HG02970 (cell line): ENCODE measurements around the gene TMEM126B.
A peak's percentile ranks its signal among the peaks of the same experiment; 100 is the strongest.
"Not testable (repeated sequence)": the region's sequence is repeated elsewhere in the genome, so short reads cannot be mapped to it uniquely, and the experiment has no call there.

ENCODE experiments used
- ATAC-seq: cut with Tn5 transposase; IDR thresholded peaks from one replicate; pipeline ENCODE4 v1.9.1; 2021; ENCODE audit warnings: mild to moderate bottlenecking, moderate library complexity, moderate number of reproducible peaks; ENCODE audit not compliant: unreplicated experiment, low FRiP score

TMEM126B gene

DNA sequence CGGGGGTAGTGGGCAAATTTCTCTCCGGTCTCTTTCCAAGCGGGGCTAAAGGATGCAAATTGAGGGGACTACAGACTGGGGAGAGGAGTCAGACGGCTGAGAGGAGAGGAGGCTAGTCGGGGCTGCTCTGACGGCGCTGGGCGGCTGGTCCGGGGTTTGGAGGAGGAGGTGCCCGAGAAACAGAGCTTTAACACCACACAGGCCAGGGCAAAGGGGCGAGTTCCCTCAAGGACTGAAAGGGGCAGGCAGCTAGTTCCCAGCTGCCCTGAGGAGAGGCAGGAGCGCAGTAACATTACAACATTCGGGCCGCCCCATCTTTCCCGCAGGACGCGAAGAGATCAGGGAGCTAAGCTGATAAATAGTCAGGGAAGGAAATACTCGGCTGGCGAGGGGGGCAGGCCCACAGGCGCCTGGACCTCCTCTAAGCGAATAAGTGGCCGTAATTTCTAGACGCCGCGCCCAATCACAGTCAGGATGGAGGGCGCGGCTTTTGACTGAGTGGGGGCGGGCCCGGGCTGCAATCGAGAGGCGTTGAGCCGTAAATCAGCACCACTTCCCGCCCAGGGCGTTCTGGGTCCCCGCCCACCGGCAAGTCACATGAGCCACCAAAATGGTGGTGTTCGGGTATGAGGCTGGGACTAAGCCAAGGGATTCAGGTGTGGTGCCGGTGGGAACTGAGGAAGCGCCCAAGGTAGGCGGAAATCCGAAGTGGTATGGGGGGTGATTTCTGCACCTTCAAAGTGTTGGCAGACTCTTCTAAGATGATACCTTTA is at the start of gene TMEM126B:
TSS of gene TMEM126B (plus strand) at position 596 of the 773 bp plus-strand sequence. CDS start at position 611, 15 bp downstream.
- ATAC-seq: peak; percentile 100

DNA sequence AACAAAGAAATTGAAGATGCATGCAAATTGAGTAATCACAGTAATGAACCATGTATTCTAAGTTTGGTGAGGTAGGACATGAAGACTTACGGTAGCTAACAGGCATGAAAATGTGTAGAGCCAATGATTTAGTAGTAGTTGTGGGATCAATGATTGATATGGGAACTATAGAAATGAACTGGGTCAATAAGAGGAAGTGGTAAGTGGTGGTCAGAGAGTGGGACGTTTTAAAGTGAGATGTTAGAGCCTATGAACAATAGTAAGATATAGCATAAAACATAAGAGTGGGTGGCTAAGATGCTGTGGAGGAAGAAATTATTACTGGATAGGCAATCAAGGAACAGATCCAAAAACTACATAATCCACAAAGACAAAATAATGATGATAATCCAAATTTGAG is 46.3 kb upstream of the TMEM126B start:
- no peak for ATAC-seq

DNA sequence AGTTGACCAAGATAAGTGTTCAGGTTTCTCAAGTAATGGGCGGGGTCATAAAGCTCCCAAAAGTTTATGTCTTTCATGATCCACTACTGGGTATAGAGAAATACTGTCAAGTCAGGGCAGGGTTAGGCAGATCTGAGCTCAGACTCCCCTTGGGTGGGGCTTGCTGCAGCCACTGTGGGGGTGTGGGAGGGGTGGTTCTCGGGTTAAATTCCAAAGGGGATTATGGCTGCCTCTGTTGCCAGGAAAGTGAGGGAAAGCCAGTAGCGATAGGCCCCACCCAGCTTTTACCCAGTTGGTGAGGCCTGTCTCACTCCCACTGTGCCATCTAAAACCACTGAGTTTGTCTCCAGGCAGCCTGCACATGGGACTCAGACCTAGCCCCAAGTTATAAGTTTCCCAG is 39.0 kb upstream of the TMEM126B start:
- no peak for ATAC-seq

DNA sequence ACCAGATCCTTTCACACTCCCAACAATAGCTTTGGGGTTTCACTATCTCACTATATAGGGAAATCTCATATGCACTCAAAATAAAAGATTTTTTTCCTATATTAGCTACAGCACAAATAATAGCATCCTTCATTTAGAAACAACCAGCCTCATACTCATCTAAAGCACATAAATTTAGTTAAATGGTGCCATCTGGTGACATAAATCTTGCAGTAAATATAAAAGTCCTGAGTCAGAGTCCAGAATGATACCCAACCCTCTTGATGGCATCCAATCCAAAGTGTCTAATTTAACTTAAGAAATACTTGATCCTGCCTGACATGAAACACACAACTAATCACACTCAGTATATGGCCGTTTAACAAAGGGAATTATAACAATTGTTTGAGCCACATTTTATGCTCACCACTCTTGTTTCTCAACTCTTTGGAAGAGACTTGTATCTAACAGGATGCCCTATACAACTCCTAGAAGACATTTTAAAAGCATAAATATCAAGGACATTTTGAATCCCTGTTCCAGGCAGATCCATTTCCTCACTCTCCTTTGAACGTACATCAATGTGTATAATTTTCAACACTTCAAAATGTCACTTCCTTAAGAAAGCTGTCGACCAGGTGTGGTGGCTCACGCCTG is 37.4 kb upstream of the TMEM126B start:
- ATAC-seq: no peak

DNA sequence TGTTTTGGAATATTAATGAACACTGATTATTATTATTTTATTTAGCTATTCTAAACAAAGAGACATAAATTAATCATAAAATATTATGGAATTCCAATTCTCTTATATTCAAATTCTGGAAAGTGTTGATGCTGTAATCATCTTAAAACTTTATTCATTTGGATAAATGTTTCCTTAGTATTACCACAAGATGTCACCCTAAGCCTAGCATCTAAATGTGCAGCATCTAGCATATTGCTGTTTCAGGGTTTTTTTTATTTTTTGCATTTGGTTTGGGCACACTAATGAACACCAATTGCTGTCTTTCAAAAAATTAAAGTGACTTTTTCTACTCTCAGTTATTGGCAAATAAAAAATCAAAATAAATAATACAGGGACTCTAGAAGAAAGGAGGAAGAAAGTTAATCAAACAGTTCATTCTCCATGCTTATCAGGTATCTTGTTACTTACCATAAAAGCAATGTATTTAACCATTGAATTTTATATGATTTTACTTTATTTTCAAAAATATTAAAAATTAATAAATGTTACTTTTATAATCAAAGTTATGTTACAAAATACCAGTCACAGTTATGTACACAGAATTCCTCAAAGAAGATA is 33.0 kb upstream of the TMEM126B start:
- no peak for ATAC-seq

DNA sequence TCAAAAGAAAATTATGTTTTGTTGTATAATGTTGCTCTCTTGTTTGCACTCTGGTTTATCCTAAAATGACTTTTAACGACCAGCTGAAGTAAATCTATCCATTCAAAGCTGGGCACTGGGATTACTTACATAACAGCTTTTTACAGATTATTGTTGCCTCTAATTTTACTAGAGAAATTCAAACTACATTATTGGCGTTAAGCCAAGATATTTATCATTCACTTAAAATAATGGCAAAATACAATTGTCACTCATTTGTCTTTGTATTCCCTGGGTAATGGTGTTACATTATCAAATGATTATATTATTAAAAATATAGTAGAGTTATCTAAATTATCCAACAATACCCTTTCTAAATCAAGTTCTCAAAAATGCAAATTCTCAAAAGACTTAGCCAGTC is 31.5 kb upstream of the TMEM126B start:
- no peak for ATAC-seq

DNA sequence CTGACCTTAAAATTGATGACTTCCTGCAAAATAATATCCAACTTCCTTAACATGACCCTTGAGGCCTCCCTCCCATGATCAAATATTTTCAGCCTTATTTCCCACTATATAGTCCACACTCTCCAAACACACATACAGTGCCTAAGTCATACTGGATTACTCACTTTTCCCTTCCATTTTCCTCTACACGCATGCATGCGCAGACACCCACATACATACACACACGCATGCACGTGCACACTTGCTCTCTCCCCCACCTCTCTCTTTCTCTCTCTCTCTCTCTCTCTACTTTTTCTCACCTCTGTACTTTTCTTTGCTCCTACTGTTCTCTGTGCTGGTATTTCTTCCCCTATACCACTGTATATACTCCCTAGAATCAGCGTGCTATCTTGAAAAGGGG is 29.3 kb upstream of the TMEM126B start:
- ATAC-seq: no peak

DNA sequence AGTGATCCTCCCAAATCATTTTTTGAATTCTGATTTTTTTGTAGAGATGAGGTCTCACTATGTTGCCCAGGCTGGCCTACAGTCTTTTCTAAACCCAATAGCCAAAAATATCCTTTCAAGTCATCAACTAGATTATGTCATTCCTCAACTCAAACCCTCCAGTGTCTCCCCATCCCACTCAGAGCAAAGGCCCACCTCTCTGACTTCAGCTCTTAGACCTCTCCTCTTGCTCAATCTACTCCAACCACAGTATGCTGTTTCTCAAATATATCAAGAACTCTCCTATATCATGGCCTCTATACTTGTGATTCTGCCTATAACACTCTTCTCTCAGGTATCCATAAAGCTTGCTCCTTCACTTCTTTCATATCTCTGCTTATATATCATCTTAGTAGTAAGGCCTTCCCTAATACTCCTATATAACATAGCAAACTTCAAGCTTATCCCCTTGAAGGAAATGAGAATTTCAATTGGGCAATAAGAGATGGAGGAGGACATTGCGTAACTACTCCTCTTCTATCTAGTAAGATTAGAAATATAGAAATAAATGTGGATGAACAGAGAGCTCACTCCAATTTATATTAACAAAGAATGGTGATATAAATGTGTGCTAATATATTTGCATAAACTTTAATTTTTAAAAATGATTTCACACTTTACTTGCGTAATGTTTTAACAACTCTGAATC is 25.7 kb upstream of the TMEM126B start:
- ATAC-seq: no peak

DNA sequence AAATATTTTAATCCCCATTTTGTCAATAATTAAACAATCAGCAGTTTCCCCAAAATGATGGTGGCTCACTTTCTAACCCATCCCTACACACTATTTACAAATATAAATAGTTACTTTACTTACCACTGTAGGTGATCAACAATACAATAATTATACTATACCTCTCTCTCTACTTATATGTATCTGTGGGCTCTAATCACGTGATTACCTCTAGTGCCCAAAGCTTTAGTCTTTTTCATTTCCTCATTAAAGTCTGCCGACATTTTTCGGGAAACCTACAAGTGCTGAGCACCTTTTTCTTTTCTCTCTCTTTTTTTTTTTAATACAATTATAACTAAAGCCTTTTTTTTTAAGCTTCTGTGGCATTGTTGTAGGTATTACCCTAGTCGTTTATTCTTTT is 25.2 kb upstream of the TMEM126B start:
- ATAC-seq: no peak

DNA sequence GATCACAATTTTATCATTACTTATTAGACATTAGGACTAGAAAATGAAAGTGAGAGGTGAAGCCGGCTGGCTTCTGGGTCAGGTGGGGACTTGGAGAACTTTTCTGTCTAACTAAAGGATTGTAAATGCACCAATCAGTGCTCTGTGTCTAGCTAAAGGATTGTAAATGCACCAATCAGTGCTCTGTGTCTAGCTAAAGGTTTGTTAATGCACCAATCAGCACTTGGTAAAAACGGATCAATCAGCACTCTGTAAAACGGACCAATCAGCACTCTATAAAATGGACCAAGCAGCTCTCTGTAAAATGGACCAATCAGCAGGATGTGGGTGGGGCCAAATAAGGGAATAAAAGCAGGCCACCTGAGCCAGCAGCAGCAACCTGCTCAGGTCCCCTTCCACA is 22.2 kb upstream of the TMEM126B start:
- not testable (repeated sequence) for ATAC-seq

DNA sequence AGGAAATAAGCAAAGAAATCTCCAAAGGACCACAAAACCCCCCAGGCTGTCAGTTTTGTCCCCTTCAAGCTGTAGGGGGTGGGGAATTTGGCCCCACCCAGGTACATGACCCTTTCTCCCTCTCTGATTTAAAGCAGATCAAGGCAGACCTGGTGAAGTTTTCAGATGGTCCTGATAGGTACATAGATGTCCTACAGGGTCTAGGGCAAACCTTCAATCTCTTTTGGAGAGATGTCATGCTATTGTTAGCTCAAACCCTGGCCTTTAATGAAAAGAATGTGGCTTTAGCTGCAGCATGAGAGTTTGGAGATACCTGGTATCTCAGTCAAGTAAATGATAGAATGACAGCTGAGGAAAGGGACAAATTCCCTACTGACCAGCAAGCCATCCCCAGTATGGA is 19.8 kb upstream of the TMEM126B start:
- ATAC-seq: not testable (repeated sequence)

DNA sequence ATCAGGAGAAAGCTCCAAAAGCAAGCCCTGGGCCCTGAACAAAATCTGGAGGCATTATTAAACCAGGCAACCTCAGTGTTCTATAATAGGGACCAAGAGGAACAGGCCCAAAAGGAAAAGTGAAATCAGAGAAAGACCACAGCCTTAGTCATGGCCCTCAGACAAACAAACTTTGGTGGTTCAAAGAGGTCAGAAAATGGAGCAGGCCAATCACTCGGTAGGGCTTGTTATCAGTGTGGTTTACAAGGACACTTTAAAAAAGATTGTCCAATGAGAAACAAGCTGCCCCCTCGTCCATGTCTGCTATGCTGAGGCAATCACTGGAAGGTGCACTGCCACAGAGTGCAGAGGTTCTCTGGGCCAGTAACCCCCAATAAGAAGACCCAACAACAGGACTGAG is 19.1 kb upstream of the TMEM126B start:
- ATAC-seq: not testable (repeated sequence)

DNA sequence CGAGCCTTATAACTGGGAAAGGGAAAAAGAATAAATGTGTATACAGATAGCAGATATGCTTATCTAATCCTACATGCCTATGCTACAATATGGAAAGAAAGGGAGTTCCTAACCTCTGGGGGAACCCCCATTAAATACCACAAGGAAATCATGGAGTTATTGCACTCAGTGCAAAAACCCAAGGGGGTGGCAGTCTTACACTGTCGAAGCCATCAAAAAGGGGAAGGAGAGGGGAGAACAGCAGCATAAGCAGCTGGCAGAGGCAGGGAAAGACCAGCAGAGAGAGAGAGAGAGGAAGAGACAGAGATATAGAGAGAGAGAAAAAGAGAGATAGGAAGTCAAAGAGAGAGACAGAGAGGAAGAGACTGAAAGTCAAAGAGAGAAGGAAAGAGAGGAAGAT is 16.8 kb upstream of the TMEM126B start:
- ATAC-seq: not testable (repeated sequence)

DNA sequence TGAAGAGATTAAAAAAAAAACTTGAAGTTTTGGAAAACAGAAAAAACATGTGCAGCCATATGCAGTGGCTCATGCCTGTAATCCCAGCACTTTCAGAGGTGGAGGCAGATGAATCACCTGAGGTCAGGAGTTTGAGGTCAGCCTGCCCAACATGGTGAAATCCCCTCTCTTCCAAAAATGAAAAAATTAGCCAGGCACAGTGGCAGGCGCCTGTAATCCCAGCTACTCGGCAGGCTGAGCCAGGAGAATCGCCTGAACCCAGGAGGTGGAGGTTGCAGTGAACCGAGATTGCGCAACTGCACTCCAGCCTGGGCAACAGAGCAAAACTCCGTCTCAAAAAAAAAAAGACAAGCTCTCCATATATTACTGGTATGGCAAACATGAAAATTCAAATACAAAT is 8.9 kb upstream of the TMEM126B start:
- no peak for ATAC-seq

DNA sequence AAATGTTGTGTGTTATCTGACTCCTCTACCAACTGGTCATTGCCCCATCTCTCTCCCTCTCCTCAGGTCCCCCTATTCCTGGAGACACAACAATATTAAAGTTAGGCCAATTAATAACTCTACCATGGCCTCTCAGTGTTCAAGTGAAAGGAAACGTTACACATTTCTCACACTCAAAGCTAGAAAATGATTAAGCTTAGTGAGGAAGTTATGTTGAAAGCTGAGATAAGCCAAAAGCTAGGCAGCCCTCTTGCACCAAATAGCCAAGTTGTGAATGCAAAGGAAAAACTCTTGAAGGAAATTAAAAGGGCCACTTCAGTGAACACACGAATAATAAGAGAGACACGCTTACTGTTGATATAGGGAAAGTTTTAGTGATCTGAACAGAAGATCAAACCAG is 8.1 kb upstream of the TMEM126B start:
- no peak for ATAC-seq

DNA sequence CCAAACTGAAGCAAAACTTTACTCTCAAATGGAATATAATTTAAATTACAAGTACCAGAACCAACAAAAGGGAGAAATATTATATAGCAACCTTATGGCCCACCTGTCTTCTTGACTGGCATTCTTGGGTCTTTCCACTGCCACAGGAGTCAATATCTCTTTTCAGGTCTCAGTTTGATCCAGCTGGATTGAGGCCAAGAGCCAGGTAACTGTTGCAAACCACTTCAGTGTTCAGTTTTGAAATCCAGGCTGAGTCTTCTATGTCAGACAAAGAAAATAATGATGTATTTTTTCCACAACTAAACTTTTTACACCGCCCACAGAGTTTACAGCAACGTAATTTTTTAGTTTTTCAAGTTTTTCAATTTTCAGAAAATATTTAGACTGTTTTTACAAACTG is 1.9 kb upstream of the TMEM126B start:
- no peak for ATAC-seq

DNA sequence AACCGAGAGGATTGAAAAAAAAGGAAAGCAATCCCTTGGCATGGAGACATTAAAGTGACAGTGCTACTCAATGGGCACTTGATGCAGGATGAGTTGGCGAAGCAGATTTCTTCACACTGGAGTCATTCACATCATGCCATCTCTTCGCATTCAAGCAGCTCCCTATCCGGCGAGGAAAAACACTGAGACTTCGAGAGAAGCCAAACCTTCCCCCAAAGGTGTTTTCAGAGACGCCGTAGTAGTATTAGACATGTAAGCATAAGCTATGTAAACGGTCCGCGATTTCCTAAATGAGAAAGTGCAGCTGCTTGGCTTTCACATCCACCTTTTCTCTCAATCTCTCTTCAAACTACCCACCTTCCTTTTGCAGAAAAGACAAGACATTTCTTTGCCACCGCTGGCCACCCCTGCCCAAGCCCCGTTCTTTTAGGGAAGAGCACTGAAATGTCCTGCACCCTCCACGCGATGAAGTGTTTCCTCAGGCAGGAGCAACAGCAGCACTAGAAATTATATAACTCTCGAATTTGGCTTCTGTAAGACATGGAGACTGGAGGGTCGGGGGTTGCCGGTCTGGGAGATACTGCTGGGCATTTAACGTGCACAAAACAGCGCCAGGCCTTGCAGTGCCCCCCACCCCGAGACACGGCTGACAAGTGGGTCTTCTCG is 928 bp upstream of the TMEM126B start, which contains the start of gene DLG2:
TSS of gene DLG2 (minus strand) at position 13 of the 666 bp plus-strand sequence.
- no peak for ATAC-seq

DNA sequence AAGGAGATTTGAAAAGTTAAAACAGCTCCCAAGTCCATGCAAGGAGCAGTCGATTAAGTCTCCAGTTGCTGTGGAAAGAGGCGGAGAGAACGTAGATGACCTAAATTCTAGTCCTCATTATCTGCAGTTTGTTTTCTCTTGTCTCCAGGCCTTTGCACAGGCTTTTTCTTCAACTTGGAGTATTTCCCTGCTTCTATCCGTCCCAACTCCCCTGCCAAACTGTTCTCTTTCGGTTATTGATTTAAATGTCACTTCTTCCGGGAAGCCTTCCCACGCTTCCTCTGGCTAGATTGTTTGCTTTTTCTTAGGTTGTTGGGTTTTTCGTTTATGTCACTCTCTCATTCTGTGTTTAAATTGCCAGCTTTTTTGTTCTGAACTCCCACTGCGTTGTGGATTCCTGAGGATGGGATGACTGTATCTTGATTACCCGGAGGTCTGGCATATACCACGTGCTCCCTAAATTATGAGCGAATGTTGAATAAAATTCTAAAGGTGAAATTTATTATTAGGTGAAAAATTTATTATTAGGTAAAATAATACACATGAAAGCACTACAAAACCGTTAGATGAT is 463 bp downstream of the TMEM126B start:
- ATAC-seq: no peak

DNA sequence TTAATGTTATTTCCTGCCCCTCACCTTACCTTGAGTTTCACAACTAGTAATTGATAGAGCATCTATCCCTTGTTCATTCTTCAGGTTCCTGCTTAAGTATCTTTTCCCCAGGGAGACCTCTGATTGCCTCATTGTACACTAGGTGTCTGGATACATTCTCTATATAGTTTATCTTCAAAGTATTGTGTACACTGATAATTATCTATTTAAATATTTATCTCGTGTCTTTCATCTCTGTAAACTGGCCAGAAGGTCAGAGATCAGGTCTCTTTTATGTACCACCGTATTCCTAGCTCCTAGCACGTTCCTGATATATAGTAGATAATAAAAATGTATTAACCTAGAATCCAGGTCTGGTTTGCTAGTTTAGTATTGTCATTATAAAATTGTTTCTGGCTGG is 6.4 kb downstream of the TMEM126B start:
- ATAC-seq: no peak

DNA sequence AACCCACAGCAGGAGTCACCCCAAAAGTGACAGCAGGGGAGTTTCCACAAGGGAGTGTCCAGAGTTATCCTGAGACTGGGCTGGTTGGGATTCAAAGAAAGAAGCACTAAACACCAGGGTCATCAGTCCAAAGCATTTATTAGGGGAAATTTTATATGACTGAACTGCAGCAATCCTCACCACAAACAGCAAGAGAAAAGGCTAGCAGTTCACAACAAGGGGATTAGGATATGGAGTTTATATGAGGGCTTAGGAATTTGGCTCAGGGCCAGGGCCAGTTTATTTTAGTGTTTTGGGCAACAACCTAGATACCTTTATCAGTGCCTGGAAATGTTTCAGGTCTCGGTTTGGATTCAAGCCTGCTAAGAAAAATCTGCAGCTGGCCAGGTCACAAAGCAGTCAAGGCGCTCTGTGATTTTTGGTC is 14.8 kb downstream of the TMEM126B start:
- no peak for ATAC-seq
